ENCODE results near the gene B3GALT5.
"Not testable (repeated sequence)": the region's sequence is repeated elsewhere in the genome, so short reads cannot be mapped to it uniquely, and the experiment has no call there.

B3GALT5 gene

GRCh38 chr21:39581414-39581813 is 31.3 kb upstream of the B3GALT5 start:
- Histone ChIP-seq H3K4me1 (ENCODE audit: low read depth, poor library complexity, severe bottlenecking) (no peaks in the 10 kb centered on the region), H3K4me2 (no peak overlapping the region), H3K4me3 (IDR thresholded peaks at IDR 0.05; ENCODE audit: insufficient read depth, low read depth, low read length) (no peak overlapping the region), H3K79me2 (ENCODE audit: insufficient read depth, low read depth) (no peaks in the 10 kb centered on the region), H3K27ac (no peak overlapping the region), H4K20me1 (ENCODE audit: insufficient read depth) (no peaks in the 10 kb centered on the region), H2AFZ (ENCODE audit: low read depth) (no peak overlapping the region), H3K27me3 (ENCODE audit: insufficient read depth, low read depth) (no peaks in the 10 kb centered on the region), H3K9ac (no peak overlapping the region), H3K36me3 (ENCODE audit: insufficient read depth) (no peaks in the 10 kb centered on the region)
- TF ChIP-seq CTCF (conservative IDR thresholded peaks at IDR 0.05; ENCODE audit: low read depth, low read length): no peak

GRCh38 chr21:39582749-39583148 is 30.0 kb upstream of the B3GALT5 start:
- no peaks in the 10 kb centered on the region for H3K36me3 ChIP-seq (ENCODE audit: insufficient read depth)
- H3K4me2 ChIP-seq: no peak overlapping the region
- no peaks in the 10 kb centered on the region for H3K27me3 ChIP-seq (ENCODE audit: insufficient read depth, low read depth)
- H2AFZ ChIP-seq (ENCODE audit: low read depth): no peak overlapping the region
- no peaks in the 10 kb centered on the region for H3K79me2 ChIP-seq (ENCODE audit: insufficient read depth, low read depth)
- TF ChIP-seq CTCF (conservative IDR thresholded peaks at IDR 0.05; ENCODE audit: low read depth, low read length): no peak
- H3K4me3 ChIP-seq (IDR thresholded peaks at IDR 0.05; ENCODE audit: insufficient read depth, low read depth, low read length): no peak overlapping the region
- H3K27ac ChIP-seq: no peak overlapping the region
- no peaks in the 10 kb centered on the region for H4K20me1 ChIP-seq (ENCODE audit: insufficient read depth)
- H3K4me1 ChIP-seq (ENCODE audit: low read depth, poor library complexity, severe bottlenecking): no peaks in the 10 kb centered on the region
- H3K9ac ChIP-seq: no peak overlapping the region

GRCh38 chr21:39583586-39583985 is 29.2 kb upstream of the B3GALT5 start:
- H3K36me3 ChIP-seq (ENCODE audit: insufficient read depth); H3K4me2 ChIP-seq; H3K27me3 ChIP-seq (ENCODE audit: insufficient read depth, low read depth); H3K79me2 ChIP-seq (ENCODE audit: insufficient read depth, low read depth); H3K27ac ChIP-seq; H2AFZ ChIP-seq (ENCODE audit: low read depth); H3K9ac ChIP-seq; H3K4me1 ChIP-seq (ENCODE audit: low read depth, poor library complexity, severe bottlenecking); H3K4me3 ChIP-seq (IDR thresholded peaks at IDR 0.05; ENCODE audit: insufficient read depth, low read depth, low read length); H4K20me1 ChIP-seq (ENCODE audit: insufficient read depth): not testable (repeated sequence)

GRCh38 chr21:39587376-39587775 is 25.4 kb upstream of the B3GALT5 start:
- Histone ChIP-seq H2AFZ (ENCODE audit: low read depth) (no peak overlapping the region), H3K9ac (no peak overlapping the region), H3K79me2 (ENCODE audit: insufficient read depth, low read depth) (no peaks in the 10 kb centered on the region), H3K27me3 (ENCODE audit: insufficient read depth, low read depth) (no peaks in the 10 kb centered on the region), H3K36me3 (ENCODE audit: insufficient read depth) (no peaks in the 10 kb centered on the region), H4K20me1 (ENCODE audit: insufficient read depth) (no peaks in the 10 kb centered on the region), H3K4me3 (IDR thresholded peaks at IDR 0.05; ENCODE audit: insufficient read depth, low read depth, low read length) (no peak overlapping the region), H3K4me1 (ENCODE audit: low read depth, poor library complexity, severe bottlenecking) (no peaks in the 10 kb centered on the region), H3K27ac (no peak overlapping the region), H3K4me2 (no peak overlapping the region)
- TF ChIP-seq CTCF (conservative IDR thresholded peaks at IDR 0.05; ENCODE audit: low read depth, low read length): no peak

GRCh38 chr21:39588884-39589283 is 23.9 kb upstream of the B3GALT5 start:
- TF ChIP-seq CTCF (conservative IDR thresholded peaks at IDR 0.05; ENCODE audit: low read depth, low read length): no peak
- H2AFZ ChIP-seq (ENCODE audit: low read depth): no peak overlapping the region

More at GRCh38 chr21:39588884-39589283, 23.9 kb upstream of the B3GALT5 start:
- no peaks in the 10 kb centered on the region for H4K20me1 ChIP-seq (ENCODE audit: insufficient read depth)
- H3K9ac ChIP-seq: no peak overlapping the region
- H3K4me3 ChIP-seq (IDR thresholded peaks at IDR 0.05; ENCODE audit: insufficient read depth, low read depth, low read length): no peak overlapping the region
- H3K4me2 ChIP-seq: no peak overlapping the region
- no peaks in the 10 kb centered on the region for H3K79me2 ChIP-seq (ENCODE audit: insufficient read depth, low read depth)
- no peaks in the 10 kb centered on the region for H3K4me1 ChIP-seq (ENCODE audit: low read depth, poor library complexity, severe bottlenecking)
- no peak overlapping the region for H3K27ac ChIP-seq
- no peaks in the 10 kb centered on the region for H3K27me3 ChIP-seq (ENCODE audit: insufficient read depth, low read depth)
- H3K36me3 ChIP-seq (ENCODE audit: insufficient read depth): no peaks in the 10 kb centered on the region
